Right forelimb (tissue), 1 donor: Measurements from ENCODE around the gene CBR1.
A peak's percentile ranks its signal among the peaks of the same experiment; 100 is the strongest.
"Not testable (repeated sequence)": the region's sequence is repeated elsewhere in the genome, so short reads cannot be mapped to it uniquely, and the experiment has no call there.

Experiments
- DNase-seq: peaks from one replicate; pipeline ENCODE4 v3.0.0-alpha.2; 2018

CBR1 gene

GRCh38 chr21:36052860-36053714, 16.7 kb upstream of the CBR1 start:
- peak; percentile 7 for DNase-seq

- DNase-seq = no peak
Measured at GRCh38 chr21:36053715-36054062, 16.1 kb upstream of the CBR1 start.

GRCh38 chr21:36055551-36055950, 14.3 kb upstream of the CBR1 start:
- DNase-seq = no peak

- DNase-seq = no peak
Measured at GRCh38 chr21:36059823-36060158, 10.0 kb upstream of the CBR1 start.

GRCh38 chr21:36060159-36060921, 9.5 kb upstream of the CBR1 start, which contains the start of gene SETD4:
TSS of gene SETD4 (minus strand) at chr21:36060526. CDS start at chr21:36058888, 1,638 bp downstream.
- DNase-seq = peak; percentile 97

GRCh38 chr21:36061445-36061844, 8.4 kb upstream of the CBR1 start:
- no peak for DNase-seq

- no peak for DNase-seq
Measured at GRCh38 chr21:36063375-36064084, 6.3 kb upstream of the CBR1 start.

- no peak for DNase-seq
Measured at GRCh38 chr21:36064085-36064460, 5.8 kb upstream of the CBR1 start.

- no peak for DNase-seq
Measured at GRCh38 chr21:36065497-36066036, 4.3 kb upstream of the CBR1 start.

GRCh38 chr21:36068748-36069398, 951 bp upstream of the CBR1 start:
- no peak for DNase-seq

GRCh38 chr21:36070999-36071398, 1.2 kb downstream of the CBR1 start:
- DNase-seq = no peak

GRCh38 chr21:36072453-36073162, 2.8 kb downstream of the CBR1 start:
- DNase-seq = no peak

- DNase-seq = no peak
Measured at GRCh38 chr21:36073181-36073580, 3.4 kb downstream of the CBR1 start.

GRCh38 chr21:36073911-36074310, 4.1 kb downstream of the CBR1 start:
- not testable (repeated sequence) for DNase-seq

- DNase-seq = no peak
Measured at GRCh38 chr21:36075171-36075570, 5.3 kb downstream of the CBR1 start.

- DNase-seq = no peak
Measured at GRCh38 chr21:36075953-36076352, 6.1 kb downstream of the CBR1 start.

- no peak for DNase-seq
Measured at GRCh38 chr21:36076878-36077655, 7.2 kb downstream of the CBR1 start.

GRCh38 chr21:36077758-36078157, 7.9 kb downstream of the CBR1 start:
- DNase-seq = no peak

- no peak for DNase-seq
Measured at GRCh38 chr21:36079010-36079649, 9.3 kb downstream of the CBR1 start.

GRCh38 chr21:36079671-36080070, 9.8 kb downstream of the CBR1 start:
- DNase-seq = no peak

- no peak for DNase-seq
Measured at GRCh38 chr21:36080386-36080785, 10.6 kb downstream of the CBR1 start.
